ENCODE data around the gene PLXDC1.
A peak's percentile ranks its signal among the peaks of the same experiment; 100 is the strongest.
"Not testable (repeated sequence)": the region's sequence is repeated elsewhere in the genome, so short reads cannot be mapped to it uniquely, and the experiment has no call there.

The PLXDC1 gene

DNA sequence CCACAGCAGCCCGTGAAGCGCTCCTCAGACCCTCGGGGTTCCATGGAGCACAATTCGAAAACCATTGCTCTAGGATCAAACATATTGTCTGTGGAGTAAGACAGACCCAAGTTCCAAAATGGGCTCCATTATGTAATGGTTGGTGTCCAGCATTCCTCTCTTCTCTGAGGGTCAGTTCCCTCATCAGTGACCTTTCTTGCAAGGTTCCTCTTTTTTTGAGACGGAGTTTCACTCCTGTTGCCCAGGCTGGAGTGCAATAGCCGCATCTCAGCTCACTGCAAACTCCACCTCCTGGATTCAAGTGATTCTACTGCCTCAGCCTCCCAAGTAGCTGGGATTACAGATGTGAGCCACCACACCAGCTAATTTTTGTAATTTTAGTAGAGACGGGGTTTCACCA lies 28.4 kb downstream of the PLXDC1 start:
- no peak for DNase-seq

DNA sequence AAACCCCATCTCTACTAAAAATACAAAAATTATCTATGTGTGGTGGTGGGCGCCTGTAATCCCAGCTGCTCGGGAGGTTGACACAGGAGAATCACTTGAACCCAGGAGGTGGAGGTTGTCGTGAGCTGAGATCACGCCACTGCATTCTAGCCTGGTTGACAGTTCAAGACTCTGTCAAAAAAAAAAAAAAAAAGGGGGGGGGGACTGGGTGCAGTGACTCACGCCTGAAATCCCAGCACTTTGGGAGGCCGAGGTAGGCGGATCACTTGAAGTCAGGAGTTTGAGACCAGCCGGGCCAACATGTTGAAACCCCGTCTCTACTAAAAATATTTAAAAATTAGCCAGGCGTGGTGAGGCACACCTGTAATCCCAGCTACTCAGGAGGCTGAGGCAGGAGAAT lies 29.5 kb downstream of the PLXDC1 start:
- DNase-seq, result not testable (repeated sequence)

DNA sequence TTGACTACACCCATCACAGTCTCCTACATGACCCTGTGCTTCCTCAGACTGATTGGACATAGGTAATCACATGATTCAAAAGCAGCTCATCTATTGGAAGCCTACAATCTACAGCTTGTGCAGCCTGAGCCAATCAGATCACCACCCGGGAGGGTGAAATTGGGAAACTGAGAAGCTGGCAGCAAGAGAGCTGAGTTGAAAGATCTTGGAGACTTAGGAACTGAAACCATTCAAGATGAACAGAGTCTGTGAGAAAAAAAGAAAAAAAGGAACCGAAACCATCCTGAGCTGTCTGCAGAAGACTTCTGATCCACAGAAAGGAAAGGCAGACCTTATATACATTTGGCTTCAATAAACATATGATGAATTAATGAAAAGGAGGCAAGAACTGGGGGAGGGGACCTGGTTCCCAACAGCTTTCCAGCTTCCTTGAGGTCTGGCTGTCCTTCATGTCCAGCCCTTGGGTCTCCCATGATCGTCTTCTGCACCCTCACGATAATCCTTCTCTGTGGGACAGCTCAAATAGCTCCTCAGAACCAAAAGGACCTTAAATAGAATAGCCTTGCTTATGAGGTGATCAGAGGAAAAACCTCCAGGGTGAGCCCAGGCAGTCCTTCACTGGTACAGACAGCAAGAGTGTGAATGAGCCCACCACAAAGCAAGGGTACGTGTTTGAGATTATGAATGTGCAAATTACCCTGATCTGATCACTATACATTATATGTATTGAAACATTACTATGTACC lies 32.6 kb downstream of the PLXDC1 start:
- DNase-seq, result no peak

DNA sequence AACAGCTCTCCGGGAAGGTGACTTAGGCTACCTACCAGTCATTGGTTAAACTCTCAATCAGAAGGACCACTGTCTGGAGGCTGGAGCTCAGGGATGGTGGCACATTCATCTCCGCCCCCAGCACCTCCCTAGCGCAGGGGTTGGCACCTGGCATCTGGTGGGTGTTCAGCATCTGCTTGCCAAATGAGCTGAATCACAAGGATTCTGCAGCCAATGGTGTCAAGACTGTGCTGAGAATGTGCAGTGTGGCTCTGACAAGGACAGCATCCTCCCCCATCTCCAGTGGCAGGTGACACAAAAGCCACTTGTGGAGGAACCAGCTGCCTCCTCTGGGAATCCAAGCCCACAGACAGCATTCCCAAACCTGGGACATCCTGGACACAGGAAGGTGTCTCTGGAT lies 35.2 kb downstream of the PLXDC1 start:
- no peak for DNase-seq

DNA sequence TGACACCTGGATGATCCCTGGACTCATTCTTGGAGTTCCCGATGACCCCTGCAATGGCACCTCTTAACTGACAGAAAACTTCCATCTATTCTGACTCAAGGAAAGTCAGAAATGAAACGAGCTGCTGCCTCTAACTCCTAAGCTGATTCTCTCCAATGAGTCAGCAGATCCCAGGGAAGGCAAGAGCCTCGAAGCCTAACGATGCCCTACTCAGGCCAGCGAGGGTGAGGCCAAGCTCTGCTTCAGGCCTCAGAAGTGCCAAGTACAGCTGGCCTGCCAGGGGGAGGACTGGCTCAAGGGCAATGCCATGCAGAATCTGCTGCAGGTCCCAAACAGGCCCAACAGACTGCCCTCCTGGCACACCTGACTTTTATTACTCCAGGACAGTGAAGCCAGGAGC lies 36.3 kb downstream of the PLXDC1 start:
- no peak for DNase-seq

DNA sequence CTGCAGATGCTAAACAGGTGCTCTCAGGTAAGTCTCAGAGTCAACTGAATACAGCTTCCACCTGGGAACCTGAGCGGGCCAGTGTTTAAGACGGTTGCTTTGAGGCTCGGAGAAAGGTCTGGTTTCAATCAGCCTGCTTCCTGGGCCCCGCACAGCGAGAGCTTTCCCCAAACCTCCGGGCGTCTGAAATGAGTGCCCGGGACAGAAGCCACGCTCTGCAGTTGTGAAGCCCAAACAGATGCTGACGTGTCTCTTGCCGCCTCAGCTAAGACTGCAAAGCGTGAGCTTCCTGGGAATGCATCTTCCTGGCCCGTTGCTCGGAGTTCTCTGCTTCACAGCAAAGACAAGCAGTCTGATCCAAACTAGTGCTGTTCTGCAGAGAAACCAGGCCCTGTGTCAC lies 36.7 kb downstream of the PLXDC1 start:
- DNase-seq, result no peak

DNA sequence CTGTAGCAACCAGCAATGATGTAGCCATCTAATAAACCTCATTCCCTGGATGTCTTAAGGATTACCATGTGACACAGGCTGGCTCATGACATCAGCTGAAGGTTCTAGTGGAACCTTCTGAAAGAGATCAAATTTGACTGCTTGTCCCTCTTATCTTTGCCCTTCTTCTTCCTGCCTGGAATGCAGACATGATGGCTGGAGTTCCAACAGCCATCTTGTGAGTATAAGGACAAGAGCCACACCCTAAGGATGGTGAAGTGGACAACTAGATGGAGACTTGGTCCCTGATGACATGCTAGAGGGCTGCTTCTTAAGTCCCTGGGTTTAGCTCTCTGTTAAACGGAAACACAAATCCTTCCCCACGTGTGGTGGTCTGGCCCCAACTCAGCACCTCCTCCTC lies 37.6 kb downstream of the PLXDC1 start:
- DNase-seq, result no peak

DNA sequence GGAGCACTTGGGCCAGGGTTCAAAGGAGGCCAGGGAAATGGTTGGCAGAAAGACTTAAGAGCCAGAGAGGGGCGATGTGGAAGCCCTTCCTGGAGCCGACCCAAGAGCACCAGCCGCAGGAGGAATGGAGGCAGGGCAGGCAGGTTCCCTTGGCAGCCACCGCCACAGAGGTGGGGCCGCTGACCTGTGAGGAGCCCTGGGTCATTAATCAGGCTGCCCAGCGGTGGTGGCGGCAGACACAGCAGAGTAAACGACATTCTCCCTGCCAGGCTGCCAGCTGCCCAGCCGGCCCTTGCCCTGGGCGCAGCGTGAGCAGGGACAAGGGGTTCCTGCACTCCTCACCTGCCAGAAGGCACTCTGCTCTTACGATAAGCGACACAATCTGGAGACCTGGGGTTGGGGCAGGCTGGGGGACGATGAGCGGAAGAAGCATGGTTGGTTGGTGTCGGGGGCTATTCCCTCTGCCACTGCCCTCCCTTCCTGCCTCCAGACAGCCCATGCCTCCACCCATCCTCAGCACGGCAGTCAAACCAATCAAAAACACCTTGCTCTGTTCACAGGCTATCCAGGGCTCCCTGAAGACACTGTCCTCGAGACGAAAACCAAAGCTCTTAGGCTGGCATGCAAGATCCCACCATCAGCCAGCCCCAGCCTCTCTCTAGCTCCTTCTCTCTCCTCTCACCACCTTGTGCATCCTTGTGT lies 40.9 kb downstream of the PLXDC1 start:
- DNase-seq, result no peak

DNA sequence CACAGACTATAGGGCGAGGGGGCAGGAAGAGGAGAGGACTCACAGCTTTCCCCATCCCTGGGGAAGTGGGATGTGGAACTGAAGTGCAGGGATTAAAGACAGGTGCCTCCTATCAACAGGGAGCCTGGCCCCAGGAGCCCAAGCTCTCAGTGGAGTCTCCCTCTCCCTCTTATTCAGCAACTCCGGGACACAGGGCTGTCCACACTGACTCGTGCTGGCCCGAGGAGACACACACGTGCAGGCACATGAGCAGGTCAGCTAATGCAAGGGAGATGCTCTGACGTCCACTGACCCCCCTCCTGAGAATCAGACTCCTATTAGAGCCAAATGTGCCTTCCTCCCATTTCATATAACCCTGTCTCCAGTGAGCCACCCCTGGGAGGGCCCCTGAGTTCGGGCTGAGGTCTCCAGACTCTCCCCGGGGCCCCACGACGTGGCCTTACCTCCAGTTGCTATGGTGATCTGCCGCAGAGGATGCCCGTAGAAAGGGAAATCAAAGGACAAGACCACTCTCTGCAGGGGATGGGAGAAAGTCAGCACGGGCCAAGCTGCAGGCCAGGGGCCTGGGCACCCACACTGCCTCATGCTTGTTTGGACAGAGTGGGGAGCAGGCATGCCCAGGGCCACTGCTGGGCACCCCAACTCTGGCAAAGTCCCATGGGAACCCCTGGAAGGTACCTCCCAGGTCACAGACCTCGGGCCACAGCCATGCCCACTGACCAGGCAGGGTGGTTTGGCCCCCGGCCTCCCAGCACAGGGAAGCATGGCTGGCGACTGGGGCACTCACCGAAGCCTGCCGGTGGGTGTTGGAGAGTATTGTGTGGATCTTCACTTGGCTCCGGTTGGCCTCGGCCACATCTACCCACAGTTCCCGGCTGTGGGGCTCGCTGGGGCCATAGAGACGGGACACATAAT lies 42.7 kb downstream of the PLXDC1 start:
- DNase-seq, result no peak

DNA sequence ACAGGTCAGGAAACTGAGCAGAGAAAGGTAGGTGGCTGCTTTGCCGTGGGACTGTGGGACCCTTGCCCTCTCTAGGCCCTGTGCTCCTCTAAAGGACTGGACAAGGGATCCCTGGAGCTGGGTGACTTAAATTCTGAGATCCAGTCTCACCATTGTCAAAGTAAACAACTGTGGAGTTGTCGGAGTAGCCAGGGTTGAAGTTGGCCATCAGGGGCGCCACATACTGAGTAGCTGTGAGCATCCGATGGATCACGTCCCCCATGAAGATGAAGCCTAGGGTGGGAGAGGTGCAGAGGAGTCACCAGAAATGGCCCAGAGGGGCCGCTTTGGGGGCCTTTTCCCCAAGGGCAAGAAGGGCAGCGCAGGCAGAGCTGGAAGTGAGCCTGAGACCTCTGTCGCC lies 43.5 kb downstream of the PLXDC1 start:
- no peak for DNase-seq

DNA sequence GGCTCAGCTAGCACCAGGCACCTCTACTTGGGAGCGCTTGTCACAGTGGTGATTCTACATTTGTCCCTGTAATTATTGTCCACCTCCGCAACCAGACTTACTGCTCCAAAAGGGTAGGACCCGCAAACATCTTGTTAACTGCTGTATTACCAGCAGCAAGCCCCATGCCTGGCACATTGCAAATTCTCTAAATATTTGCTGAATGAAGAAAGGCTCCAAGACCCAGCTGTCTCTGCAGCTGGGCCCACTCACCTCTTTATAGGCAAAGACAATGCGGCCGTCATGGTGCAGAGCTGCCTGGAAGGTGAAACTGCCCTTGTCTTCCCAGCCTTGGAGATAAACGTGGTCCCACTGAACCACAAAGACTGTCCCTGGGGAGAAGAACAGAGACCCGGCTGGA lies 44.3 kb downstream of the PLXDC1 start:
- no peak for DNase-seq

DNA sequence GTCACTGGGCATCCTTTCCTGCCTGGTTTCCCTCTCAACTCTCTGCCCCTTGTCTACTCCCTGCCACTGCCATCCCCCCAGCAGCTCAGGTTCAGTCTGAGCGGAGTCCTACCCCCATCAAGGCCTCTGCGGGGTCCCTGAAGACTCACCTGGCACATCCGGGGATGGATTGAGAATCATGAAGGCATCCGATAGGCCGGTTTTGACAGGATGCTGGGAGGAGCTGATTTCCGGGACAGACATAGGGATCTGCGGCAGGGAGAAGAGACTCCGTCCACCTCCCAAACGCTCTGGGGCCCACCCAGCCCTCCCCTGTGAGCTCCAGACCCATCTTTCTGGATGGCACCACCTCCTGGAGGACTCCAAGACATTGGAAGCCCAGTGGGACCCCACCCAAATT lies 45.7 kb downstream of the PLXDC1 start:
- no peak for DNase-seq

DNA sequence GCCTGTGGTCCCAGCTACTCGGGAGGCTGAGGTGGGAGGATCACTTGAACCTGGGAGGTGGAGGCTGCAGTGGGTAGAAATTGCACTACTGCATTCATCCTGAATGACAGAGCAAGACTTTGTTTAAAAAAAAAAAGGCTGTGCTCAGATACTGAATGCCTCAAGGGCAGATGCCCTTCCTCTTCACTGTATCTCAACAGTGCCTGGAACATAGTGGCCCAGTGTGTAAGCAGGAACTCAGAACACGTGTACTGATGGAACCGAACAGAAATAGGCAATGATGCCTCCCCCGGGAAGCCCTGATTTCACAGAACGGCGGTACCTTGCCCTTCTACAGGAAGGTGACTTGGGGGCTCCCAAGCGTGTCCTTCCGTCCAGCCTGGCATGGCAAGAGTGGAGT lies 46.8 kb downstream of the PLXDC1 start:
- DNase-seq, result peak; percentile 73

DNA sequence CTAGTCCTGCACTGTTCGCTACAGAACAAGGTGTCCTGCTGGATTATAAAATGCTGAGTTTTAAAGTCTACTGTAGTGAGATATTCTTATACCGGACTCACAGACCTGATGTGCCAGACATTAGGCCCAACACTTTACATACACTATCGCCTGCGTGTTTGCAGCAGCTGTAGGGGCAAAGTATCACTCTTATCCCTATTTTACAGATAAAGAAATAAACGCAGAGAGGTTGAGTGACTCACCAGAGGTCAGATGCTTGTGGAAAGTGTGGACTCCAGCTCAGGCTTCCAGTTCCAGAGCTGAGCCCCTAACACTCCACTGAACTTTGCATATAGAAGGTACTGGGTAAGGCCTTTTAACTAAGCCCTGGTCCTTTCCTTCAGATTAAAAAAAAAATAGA lies 47.4 kb downstream of the PLXDC1 start:
- DNase-seq, result peak; percentile 39

DNA sequence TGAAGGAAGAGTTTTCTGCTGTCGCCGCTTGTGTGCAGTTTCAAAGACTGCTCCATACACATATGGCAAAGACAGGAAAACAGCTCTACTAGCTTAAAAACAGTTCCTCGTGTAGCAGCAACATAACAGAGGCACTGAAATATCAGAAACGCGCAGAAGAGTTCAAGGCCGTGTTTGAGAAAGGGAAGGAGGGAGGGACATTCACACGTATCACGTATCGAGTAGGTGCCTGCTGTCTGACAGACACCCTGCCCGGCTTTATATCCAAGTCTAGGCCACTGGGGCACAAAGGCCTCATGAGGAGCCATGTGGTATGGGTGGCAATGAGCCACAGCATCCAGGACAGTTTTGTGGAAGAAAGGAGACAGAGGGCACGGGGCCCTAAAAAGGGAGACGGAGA lies 50.3 kb downstream of the PLXDC1 start:
- no peak for DNase-seq

DNA sequence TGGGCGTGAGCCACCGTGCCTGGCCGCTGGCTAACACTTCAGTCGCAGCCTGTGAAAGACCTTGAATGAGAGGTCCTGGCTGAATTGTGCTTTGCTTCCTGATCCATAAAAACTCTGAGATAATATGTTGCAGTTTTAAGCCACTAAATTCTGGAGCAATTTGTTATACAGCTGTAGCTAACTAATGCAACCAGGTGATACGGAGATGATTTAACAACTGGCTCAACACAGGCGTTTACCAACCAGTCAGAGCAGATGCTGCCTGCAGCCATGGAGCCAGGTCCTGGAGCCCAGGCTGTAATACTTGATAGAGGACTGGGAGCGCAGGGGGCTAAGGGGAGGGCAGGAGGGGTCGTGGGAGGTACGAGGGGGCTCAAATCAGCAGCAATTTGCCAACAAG lies 50.9 kb downstream of the PLXDC1 start:
- no peak for DNase-seq

DNA sequence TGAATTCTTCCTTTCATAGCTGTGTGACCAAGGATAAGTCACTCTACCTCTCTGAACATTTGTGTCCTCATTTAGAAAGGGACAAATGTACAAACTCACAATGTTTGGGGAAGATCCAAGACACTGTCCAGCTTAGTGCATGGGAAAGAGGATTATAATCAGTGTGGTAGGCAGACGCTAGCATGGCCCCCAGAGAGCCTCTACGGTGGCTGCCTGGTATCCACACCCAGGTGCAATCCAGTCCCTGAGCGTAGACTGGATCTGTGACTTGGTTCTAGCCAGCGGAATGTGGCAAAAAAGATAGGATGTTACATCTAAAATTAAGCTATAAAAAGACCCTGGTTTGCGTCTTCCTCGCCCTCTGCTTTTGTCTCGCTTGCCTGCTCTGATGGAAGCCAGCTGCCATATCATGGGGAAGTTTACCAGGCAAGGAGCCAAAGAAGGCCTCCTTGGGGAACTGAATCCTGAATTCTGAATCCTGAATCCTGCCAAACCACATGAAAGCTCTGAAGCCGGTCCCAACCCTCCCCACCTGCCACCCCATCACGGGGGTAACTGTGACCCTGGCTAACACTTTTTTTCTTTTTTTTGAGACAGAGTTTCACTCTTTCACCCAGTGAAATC lies 51.7 kb downstream of the PLXDC1 start:
- DNase-seq, result no peak

DNA sequence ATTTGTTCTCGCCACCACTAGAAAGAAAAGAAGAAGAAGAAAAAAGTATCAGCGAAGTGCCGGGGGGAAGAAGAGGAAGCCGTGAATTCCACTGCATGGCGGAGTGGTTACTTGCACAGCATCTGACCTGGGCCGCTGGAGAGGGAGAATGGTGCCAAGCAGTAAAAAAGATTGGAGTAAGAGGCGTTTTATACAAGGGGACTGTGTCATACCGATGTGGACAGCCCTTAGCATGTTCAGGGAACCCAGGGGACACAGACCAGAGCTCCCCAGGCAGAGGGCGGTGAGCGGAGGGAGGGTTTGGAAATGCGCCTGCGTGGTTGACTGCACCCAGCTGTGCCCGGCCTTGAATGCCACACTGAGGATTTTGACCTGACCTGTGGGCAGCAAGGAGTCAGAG lies 52.8 kb downstream of the PLXDC1 start:
- DNase-seq, result no peak

DNA sequence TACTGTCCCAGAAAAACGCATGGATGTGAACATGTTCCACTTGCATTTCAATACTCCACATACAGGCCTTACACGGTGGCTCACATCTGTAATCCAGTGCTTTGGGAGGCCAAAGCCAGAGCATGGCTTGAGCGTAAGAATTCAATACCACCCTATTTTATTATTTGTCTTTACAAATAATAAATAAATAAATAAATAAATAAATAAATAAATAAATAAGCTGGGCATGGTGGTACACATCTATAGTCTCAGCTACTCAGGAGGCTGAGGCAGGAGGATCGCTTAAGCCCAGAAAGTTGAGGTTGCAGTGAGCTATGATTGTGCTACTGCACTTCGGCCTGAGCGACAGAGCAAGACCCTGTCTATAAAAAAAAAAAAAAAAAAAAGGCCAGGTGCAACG lies 53.9 kb downstream of the PLXDC1 start:
- DNase-seq, result no peak

DNA sequence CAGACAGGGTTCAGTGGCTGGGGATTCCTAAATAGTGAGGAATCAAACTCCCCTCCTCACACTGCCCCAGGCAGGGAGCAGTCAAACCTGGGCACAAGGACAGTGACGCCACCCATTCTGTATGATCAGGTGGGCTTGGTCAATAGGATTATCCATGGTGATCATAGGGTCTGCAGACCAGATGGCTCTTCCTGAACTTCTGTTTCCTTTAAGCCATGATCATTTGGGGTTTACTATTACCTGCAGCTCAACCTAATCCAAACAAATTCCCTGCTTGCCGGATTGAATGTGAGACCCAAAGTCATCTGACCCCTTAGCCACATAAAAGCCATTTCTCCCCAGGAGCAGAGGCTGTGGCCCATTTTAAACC lies 54.3 kb downstream of the PLXDC1 start:
- DNase-seq, result no peak

DNA sequence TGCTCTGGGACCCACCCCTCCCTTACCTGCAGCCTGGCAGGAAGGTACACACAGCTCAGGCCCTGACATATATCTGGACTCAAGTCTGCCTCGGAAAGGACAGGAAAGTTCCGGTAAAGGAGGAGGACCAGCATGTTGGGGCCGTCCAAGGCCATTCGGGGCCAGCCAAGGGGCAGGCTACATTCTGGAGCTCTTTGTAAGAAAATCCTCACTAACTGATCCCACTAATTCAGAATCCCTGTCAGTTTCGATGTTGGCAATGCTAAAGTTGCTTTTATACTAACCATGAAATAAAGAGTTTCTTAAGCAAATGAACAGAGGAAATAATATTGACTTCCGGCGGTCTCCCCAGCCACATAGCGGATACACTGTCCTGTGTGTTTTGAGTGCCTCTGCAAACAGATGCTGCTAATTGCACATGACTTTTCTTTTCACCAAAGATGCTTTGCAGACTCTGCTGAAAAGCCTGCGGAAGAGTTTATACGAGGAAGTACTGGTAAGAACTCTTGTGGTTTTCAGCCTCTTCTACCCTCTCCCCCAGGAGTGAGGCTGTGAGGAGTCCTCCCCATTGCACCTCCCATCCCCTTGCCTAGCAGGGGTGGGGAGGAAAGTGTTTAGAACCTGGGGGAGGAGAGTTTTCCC lies 54.8 kb downstream of the PLXDC1 start:
- DNase-seq, result no peak

DNA sequence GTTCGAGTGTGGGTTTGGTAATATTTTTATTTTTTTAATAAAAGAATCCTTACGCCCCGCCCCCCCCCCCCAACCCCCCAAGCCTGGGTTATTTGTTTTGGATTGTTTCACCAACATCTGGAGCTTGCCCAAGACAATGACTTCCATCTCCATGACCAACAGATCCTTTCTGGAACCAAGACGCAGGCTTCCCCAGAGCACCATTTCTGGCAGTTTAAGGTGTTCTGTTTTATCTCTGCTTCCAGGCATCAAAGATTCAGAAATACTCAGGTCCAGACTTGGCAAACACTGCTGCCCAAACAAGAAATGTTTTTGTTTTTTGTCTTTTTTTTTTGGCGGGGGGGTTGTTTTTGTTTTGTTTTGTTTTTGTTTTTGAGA lies 56.1 kb downstream of the PLXDC1 start:
- DNase-seq, result no peak
